ENCODE measurements around the gene ASRGL1.
A peak's percentile ranks its signal among the peaks of the same experiment; 100 is the strongest.

ASRGL1 gene

DNA sequence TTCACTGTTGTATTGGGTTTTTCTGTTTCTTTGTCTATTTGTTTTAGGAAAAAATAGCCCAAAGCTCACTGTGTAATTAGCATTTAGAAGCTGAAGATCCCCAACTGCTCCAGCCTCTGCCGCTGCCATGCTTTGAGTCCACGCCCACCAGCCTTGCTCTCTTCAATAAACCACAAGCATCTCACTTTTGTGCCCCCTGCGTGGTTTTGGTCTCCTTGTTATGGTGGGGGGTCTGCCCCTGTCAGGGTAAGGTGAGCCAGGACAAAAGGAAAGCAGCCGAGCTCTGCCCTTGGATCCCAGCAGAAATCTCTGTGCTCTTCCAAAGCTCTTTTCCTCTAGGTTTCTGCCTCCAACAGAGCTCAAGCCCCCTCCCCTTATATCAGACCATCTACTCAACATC lies 85.8 kb downstream of the ASRGL1 start:
- TF ChIP-seq, protein P1, sequence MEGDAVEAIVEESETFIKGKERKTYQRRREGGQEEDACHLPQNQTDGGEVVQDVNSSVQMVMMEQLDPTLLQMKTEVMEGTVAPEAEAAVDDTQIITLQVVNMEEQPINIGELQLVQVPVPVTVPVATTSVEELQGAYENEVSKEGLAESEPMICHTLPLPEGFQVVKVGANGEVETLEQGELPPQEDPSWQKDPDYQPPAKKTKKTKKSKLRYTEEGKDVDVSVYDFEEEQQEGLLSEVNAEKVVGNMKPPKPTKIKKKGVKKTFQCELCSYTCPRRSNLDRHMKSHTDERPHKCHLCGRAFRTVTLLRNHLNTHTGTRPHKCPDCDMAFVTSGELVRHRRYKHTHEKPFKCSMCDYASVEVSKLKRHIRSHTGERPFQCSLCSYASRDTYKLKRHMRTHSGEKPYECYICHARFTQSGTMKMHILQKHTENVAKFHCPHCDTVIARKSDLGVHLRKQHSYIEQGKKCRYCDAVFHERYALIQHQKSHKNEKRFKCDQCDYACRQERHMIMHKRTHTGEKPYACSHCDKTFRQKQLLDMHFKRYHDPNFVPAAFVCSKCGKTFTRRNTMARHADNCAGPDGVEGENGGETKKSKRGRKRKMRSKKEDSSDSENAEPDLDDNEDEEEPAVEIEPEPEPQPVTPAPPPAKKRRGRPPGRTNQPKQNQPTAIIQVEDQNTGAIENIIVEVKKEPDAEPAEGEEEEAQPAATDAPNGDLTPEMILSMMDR (conservative IDR thresholded peaks at IDR 0.05; ENCODE audit: control insufficient read depth, insufficient read depth, low read depth, low read length) = no peak
- DNase-seq (ENCODE audit: low read depth) = no peak
- H3K4me3 ChIP-seq (ENCODE audit: control insufficient read depth, low read depth, low read length) = no peak overlapping the region

DNA sequence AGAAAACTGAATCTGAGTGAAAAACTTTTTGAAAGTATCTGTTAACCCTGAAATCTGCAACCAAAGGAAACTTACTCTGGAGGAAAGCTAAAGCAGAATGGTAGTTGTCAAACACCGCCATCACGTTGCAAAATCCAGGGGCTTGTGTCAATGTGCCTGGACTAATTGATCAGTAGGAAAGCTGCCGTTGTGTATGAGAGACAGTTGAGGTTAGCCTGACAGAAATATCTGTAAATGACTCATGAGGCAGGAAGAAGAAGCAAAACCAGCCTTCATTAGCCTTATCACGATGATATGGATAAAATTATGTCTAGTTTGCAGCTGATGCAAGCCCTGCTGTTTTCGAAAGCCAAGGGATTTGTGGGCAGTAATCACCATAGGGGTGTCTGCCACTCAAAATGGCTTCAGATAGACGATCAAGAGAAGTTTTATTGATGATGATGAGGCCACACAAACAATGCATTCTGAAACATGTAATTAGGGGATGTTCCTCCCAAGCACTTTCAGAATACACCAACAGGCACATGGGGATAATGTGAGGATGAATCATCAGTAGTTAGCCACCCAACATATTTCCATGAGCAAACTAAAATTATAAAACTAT lies 90.5 kb downstream of the ASRGL1 start:
- TF ChIP-seq, protein P1 (conservative IDR thresholded peaks at IDR 0.05; ENCODE audit: control insufficient read depth, insufficient read depth, low read depth, low read length) = no peak
- H3K4me3 ChIP-seq (ENCODE audit: control insufficient read depth, low read depth, low read length) = no peak overlapping the region
- peak; percentile 53 for DNase-seq (ENCODE audit: low read depth)

DNA sequence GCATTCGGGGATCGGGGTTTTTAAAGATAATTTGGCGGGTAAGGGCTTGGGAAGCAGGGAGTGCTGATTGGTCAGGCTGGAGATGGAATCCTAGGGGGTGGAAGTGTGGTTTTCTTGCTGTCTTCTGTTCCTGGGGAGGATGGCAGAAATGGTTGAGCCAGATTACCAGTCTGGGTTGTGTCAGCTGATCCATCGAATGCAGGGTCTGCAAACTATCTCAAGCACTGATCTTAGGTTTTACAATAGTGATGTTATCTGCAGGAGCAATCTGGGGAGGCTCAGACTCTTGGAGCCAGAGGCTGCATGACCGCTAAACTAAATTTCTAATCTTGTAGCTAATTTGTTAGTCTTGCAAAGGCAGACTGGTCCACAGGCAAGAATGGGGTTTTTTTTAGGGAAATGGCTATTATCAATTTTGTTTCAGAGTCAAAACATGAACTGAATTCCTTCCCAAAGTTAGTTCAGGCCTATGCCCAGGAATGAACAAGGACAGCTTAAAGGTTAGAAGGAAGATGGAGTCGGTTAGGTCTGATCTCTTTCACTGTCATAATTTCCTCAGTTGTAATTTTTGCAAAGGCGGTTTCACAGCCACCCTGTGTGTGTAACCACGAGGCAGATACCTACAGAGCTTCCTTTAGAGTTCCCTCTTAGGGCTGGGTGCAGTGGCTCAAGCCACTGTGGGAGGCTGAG lies 91.8 kb downstream of the ASRGL1 start:
- TF ChIP-seq, protein P1 (conservative IDR thresholded peaks at IDR 0.05; ENCODE audit: control insufficient read depth, insufficient read depth, low read depth, low read length) = no peak
- DNase-seq (ENCODE audit: low read depth) = no peak
- no peak overlapping the region for H3K4me3 ChIP-seq (ENCODE audit: control insufficient read depth, low read depth, low read length)

GRCh38 chr11:62430425-62430824 lies 93.2 kb downstream of the ASRGL1 start:
- peak; percentile 54 for DNase-seq (ENCODE audit: low read depth)
- no peak overlapping the region for H3K4me3 ChIP-seq (ENCODE audit: control insufficient read depth, low read depth, low read length)
- TF ChIP-seq, protein P1 (conservative IDR thresholded peaks at IDR 0.05; ENCODE audit: control insufficient read depth, insufficient read depth, low read depth, low read length) = no peak

GRCh38 chr11:62431171-62431901 lies 94.1 kb downstream of the ASRGL1 start:
- H3K4me3 ChIP-seq (ENCODE audit: control insufficient read depth, low read depth, low read length) = no peak overlapping the region
- peak; percentile 78 for DNase-seq (ENCODE audit: low read depth)
- TF ChIP-seq, protein P1 (conservative IDR thresholded peaks at IDR 0.05; ENCODE audit: control insufficient read depth, insufficient read depth, low read depth, low read length) = no peak

GRCh38 chr11:62432695-62433094 lies 95.4 kb downstream of the ASRGL1 start:
- no peak for DNase-seq (ENCODE audit: low read depth)
- TF ChIP-seq, protein P1 (conservative IDR thresholded peaks at IDR 0.05; ENCODE audit: control insufficient read depth, insufficient read depth, low read depth, low read length) = no peak
- no peak overlapping the region for H3K4me3 ChIP-seq (ENCODE audit: control insufficient read depth, low read depth, low read length)
